T-helper 2 cell treated with Interferon-gamma antibody and Interleukin-4, amounts not matched to agents 5 μg/mL and 100 μg/mL, for 36 hours (primary cell): ENCODE results near the gene PLIN1.

Experiments used
- DNase-seq: peaks from one replicate; pipeline ENCODE4 v3.0.0; 2021; ENCODE audit warnings: low spot score
- H3K27ac Mint-ChIP-seq: one replicate; pipeline ENCODE4 v1.8.0; 2021; ENCODE audit warnings: mild to moderate bottlenecking, mixed read lengths
- H3K27me3 Mint-ChIP-seq: one replicate; pipeline ENCODE4 v1.8.0; 2021; ENCODE audit warnings: low read depth, mixed read lengths
- H3K36me3 Mint-ChIP-seq: one replicate; pipeline ENCODE4 v1.8.0; 2021; ENCODE audit warnings: low read depth, mixed read lengths
- H3K4me1 Mint-ChIP-seq: one replicate; pipeline ENCODE4 v1.8.0; 2021; ENCODE audit warnings: low read depth, mixed read lengths
- H3K4me3 Mint-ChIP-seq: one replicate; pipeline ENCODE4 v1.8.0; 2022; ENCODE audit warnings: mild to moderate bottlenecking, moderate library complexity, mixed read lengths
- H3K9me3 Mint-ChIP-seq: one replicate; pipeline ENCODE4 v1.8.0; 2021; ENCODE audit warnings: mixed read lengths

The PLIN1 gene

GRCh38 chr15:89685995-89686394 is 6.8 kb upstream of the PLIN1 start:
- H3K27ac Mint-ChIP-seq: no peak overlapping the region
- H3K36me3 Mint-ChIP-seq: no peaks in the 10 kb centered on the region
- H3K27me3 Mint-ChIP-seq: peaks cover 4% of the 10 kb centered on the region
- peaks cover 16% of the 10 kb centered on the region for H3K4me1 Mint-ChIP-seq
- H3K9me3 Mint-ChIP-seq: peaks cover 2% of the 10 kb centered on the region
- H3K4me3 Mint-ChIP-seq: no peak overlapping the region
- DNase-seq: no peak

GRCh38 chr15:89681146-89681545 is 2.0 kb upstream of the PLIN1 start:
- Mint-ChIP-seq H3K4me1 (no peaks in the 10 kb centered on the region), H3K36me3 (no peaks in the 10 kb centered on the region), H3K4me3 (no peak overlapping the region), H3K27ac (no peak overlapping the region), H3K9me3 (no peaks in the 10 kb centered on the region), H3K27me3 (peaks cover 9% of the 10 kb centered on the region)
- DNase-seq: no peak

GRCh38 chr15:89680282-89680873 is 1.2 kb upstream of the PLIN1 start:
- Mint-ChIP-seq H3K27ac (no peak overlapping the region), H3K4me1 (no peaks in the 10 kb centered on the region)
- DNase-seq: no peak

GRCh38 chr15:89677381-89677780 is 1.8 kb downstream of the PLIN1 start:
- Mint-ChIP-seq H3K9me3 (no peaks in the 10 kb centered on the region), H3K36me3 (no peaks in the 10 kb centered on the region), H3K27ac (no peak overlapping the region), H3K4me1 (no peaks in the 10 kb centered on the region), H3K27me3 (peaks cover 9% of the 10 kb centered on the region), H3K4me3 (no peak overlapping the region)
- DNase-seq: no peak

More at GRCh38 chr15:89680282-89680873, 1.2 kb upstream of the PLIN1 start:
- Mint-ChIP-seq H3K27me3 (peaks cover 9% of the 10 kb centered on the region), H3K4me3 (no peak overlapping the region), H3K9me3 (no peaks in the 10 kb centered on the region), H3K36me3 (no peaks in the 10 kb centered on the region)

GRCh38 chr15:89675606-89676005 is 3.6 kb downstream of the PLIN1 start:
- Mint-ChIP-seq H3K9me3 (no peaks in the 10 kb centered on the region), H3K27me3 (peaks cover 7% of the 10 kb centered on the region), H3K4me1 (no peaks in the 10 kb centered on the region), H3K36me3 (no peaks in the 10 kb centered on the region), H3K27ac (no peak overlapping the region), H3K4me3 (no peak overlapping the region)
- no peak for DNase-seq

- Mint-ChIP-seq H3K4me3 (no peak overlapping the region), H3K4me1 (no peaks in the 10 kb centered on the region), H3K36me3 (no peaks in the 10 kb centered on the region), H3K27me3 (peaks cover 4% of the 10 kb centered on the region), H3K9me3 (no peaks in the 10 kb centered on the region), H3K27ac (no peak overlapping the region)
- no peak for DNase-seq
Measured at GRCh38 chr15:89674526-89674925, 4.6 kb downstream of the PLIN1 start.

GRCh38 chr15:89673165-89673512 is 6.0 kb downstream of the PLIN1 start:
- no peak for DNase-seq
- Mint-ChIP-seq H3K4me1 (no peaks in the 10 kb centered on the region), H3K27ac (no peak overlapping the region), H3K9me3 (no peaks in the 10 kb centered on the region), H3K4me3 (no peak overlapping the region), H3K36me3 (no peaks in the 10 kb centered on the region), H3K27me3 (peaks cover 4% of the 10 kb centered on the region)

- Mint-ChIP-seq H3K36me3 (no peaks in the 10 kb centered on the region), H3K27me3 (peaks cover 7% of the 10 kb centered on the region), H3K27ac (no peak overlapping the region), H3K4me3 (no peak overlapping the region), H3K9me3 (no peaks in the 10 kb centered on the region), H3K4me1 (no peaks in the 10 kb centered on the region)
- DNase-seq: no peak
Measured at GRCh38 chr15:89672221-89673164, 6.7 kb downstream of the PLIN1 start.

GRCh38 chr15:89671687-89672086 is 7.5 kb downstream of the PLIN1 start:
- DNase-seq: no peak
- no peaks in the 10 kb centered on the region for H3K9me3 Mint-ChIP-seq
- H3K4me1 Mint-ChIP-seq: no peaks in the 10 kb centered on the region
- no peak overlapping the region for H3K27ac Mint-ChIP-seq
- peaks cover 5% of the 10 kb centered on the region for H3K27me3 Mint-ChIP-seq
- H3K36me3 Mint-ChIP-seq: no peaks in the 10 kb centered on the region
- H3K4me3 Mint-ChIP-seq: no peak overlapping the region

GRCh38 chr15:89670971-89671560 is 8.1 kb downstream of the PLIN1 start:
- H3K27ac Mint-ChIP-seq: no peak overlapping the region
- no peaks in the 10 kb centered on the region for H3K9me3 Mint-ChIP-seq
- H3K4me3 Mint-ChIP-seq: no peak overlapping the region
- H3K4me1 Mint-ChIP-seq: no peaks in the 10 kb centered on the region
- no peak for DNase-seq
- no peaks in the 10 kb centered on the region for H3K36me3 Mint-ChIP-seq
- peaks cover 8% of the 10 kb centered on the region for H3K27me3 Mint-ChIP-seq

GRCh38 chr15:89669941-89670340 is 9.2 kb downstream of the PLIN1 start:
- Mint-ChIP-seq H3K4me3 (no peak overlapping the region), H3K9me3 (no peaks in the 10 kb centered on the region), H3K36me3 (no peaks in the 10 kb centered on the region), H3K27ac (no peak overlapping the region), H3K27me3 (peaks cover 10% of the 10 kb centered on the region), H3K4me1 (peaks cover under 1% of the 10 kb centered on the region)
- DNase-seq: no peak

GRCh38 chr15:89669309-89669865 is 9.8 kb downstream of the PLIN1 start:
- H3K27me3 Mint-ChIP-seq: peaks cover 15% of the 10 kb centered on the region
- H3K36me3 Mint-ChIP-seq: no peaks in the 10 kb centered on the region
- no peak overlapping the region for H3K27ac Mint-ChIP-seq
- H3K4me1 Mint-ChIP-seq: peaks cover 2% of the 10 kb centered on the region
- H3K4me3 Mint-ChIP-seq: no peak overlapping the region
- H3K9me3 Mint-ChIP-seq: no peaks in the 10 kb centered on the region
- no peak for DNase-seq

- Mint-ChIP-seq H3K27me3 (peaks cover 17% of the 10 kb centered on the region), H3K9me3 (no peaks in the 10 kb centered on the region)
- DNase-seq: no peak
Measured at GRCh38 chr15:89668171-89668570, 11.0 kb downstream of the PLIN1 start.

GRCh38 chr15:89667706-89667960 is 11.5 kb downstream of the PLIN1 start:
- Mint-ChIP-seq H3K9me3 (no peaks in the 10 kb centered on the region), H3K4me1 (peaks cover 2% of the 10 kb centered on the region), H3K27me3 (peaks cover 18% of the 10 kb centered on the region), H3K27ac (no peak overlapping the region), H3K36me3 (no peaks in the 10 kb centered on the region), H3K4me3 (peak overlapping the region; percentile 12)
- DNase-seq: no peak

More at GRCh38 chr15:89668171-89668570, 11.0 kb downstream of the PLIN1 start:
- Mint-ChIP-seq H3K4me3 (no peak overlapping the region), H3K36me3 (no peaks in the 10 kb centered on the region), H3K27ac (no peak overlapping the region), H3K4me1 (peaks cover 2% of the 10 kb centered on the region)
